Hepatocyte (in vitro differentiated cells): ENCODE measurements around the gene PGP.

Experiments
- CTCF ChIP-seq: fragments of 200-600 bp; sonication (generic); IDR thresholded peaks from 2 replicates; pipeline ENCODE4 v1.5.1; 2016; ENCODE audit warnings: antibody characterized with exemption, mild to moderate bottlenecking; ENCODE audit not compliant: poor library complexity
- EZH2 ChIP-seq: fragments of 200-600 bp; sonication (generic); IDR thresholded peaks from 2 replicates; pipeline ENCODE4 v1.6.1; 2016; ENCODE audit warnings: antibody characterized with exemption, mild to moderate bottlenecking, borderline replicate concordance
- EZH2phosphoT487 ChIP-seq: fragments of 200-600 bp; sonication (generic); IDR thresholded peaks from one replicate; pipeline ENCODE4 v1.6.1; 2018; ENCODE audit warnings: antibody characterized with exemption, mild to moderate bottlenecking, low read depth, moderate library complexity; ENCODE audit not compliant: unreplicated experiment, severe bottlenecking

DNA sequence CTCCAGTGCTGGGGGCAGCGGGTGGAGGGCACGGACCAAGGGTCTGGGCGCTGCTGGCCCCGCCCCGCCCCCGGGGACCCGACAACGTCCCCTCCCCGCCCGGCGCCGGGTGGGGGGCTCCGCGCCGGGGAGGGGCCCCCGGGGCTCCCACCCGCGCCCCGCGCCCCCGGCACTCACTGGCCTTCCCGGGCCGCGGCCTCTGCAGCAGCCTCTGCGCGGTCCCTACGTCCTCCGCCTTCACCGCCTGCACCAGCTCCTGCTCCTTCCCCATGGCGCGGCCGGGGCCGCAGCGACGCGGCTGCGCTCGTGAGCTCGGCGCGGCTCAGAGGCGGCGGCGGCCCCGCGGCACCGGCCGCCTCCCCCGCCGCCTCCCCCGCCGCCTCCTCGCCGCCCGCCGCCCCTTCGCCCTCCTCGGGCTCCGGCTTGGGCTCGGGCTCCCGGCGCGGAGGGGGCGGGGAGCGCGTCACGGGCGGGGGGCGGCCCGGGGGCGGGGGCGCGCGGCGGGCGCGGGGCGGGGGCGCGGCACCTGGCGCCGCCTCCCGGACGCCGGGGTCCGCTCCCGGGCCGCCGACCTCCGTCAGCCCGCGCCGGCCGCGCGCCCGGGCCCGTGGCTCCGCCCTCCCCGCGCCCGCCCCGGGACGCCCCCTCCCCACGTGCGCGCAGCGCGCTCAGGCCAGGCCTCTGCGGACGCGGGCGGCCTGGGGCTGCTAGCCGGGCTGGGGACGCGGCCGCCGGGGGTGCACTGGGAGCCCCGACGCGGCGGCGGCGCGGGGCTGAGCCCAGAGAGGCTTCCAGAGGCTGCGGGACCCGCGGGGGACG, 18.3 kb downstream of the PGP start, which contains the start of gene CASKIN1:
- no peak for TF ChIP-seq CTCF
- TF ChIP-seq EZH2, result no peak
- no peak for TF ChIP-seq EZH2phosphoT487
